NCI-H2171 (cell line): ENCODE results near the gene EFTUD2.
A peak's percentile ranks its signal among the peaks of the same experiment; 100 is the strongest.

Experiments
- DNase-seq: peaks from one replicate; lab custom pipeline; 2025; lab: John Stamatoyannopoulos, UW

EFTUD2 gene

DNA sequence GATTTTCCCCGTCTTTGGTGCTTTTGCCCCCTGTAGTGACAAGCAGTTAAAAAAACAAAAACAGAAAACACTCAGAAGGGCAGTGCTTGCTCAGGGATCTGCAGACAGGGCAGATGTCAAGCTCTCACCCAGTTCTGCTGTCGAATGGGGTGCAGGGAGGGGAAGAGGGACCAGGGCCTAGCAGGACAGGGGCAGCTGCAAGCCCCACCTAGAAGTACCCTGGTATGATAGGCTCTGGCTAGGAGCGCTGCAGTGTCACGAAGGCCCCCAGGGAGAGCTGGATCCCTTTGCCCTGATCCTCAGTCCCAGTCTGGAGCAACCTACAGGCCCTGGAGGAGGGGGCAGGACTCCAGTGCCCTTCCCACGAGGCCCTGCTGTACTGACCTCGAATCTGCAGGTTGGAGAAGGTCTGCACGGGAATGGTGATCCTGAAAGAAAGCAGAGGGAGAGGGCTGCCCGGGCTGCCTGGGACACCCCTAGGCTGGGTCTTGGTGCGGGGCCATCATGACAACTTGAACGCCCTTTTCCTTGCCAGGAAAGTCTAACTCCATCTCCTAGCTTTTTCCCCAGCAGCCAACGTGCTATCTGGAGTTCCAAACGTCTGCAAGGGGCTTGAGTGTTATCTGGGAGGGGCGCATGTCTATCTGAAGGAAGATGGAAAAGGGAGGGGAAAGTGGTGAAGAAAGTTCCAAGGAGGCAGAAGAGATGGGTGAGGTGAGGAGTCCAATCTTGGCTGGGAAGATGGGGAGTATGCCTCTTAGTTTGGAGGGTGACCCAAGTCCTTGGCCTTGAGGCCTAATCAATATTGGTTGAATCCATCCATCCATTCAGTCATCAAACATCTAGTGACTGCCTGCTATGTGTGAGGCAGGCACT is 11.2 kb upstream of the EFTUD2 start:
- no peak for DNase-seq

DNA sequence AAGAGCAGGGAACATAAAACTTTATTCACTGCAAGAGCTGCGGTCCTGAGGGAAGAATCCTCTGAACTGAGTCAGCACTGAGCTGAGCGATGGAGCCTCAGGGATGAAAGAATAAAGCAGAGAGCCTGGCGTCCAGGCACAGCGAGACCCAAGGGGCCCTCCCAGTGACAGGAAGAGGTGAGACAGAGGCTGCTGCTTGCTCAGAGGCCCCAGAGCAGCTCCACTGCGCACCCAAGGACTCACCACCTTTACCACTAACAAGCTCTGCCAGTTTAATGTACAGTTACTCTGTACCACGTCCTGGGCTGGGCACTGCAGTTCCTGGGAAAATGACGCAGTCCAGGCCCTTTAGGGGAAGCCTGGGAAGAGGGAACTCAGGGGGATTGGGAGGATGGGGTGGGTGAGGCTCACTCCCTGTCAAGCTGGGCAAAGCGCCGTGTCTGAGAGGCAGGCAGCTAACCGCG is 10.5 kb upstream of the EFTUD2 start:
- no peak for DNase-seq

DNA sequence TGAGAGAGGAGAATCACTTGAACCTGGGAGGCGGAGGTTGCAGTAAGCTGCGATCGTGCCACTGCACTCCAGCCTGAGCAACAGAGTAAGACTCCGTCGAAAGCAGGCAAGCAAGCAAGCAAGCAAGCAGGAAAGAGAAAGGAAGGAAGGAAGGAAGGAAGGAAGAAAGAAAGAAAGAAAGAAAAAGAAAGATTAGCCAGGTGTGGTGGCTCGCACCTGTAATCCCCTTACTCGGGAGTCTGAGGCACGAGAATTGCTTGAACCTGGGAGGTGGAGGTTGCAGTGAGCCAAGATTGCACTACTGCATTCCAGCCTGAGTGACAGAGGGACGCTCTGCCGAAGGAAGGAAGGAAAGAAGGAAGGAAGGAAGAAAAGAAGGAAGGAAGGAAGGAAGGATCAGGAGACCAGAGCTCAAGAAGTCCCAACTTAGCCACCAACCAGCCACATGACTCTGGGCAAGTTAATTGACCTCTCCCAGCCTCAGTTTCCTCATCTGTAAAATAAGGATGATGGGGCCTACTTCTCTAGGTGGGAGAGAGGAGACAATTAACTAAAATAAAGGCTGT is 9.6 kb upstream of the EFTUD2 start:
- DNase-seq: no peak

DNA sequence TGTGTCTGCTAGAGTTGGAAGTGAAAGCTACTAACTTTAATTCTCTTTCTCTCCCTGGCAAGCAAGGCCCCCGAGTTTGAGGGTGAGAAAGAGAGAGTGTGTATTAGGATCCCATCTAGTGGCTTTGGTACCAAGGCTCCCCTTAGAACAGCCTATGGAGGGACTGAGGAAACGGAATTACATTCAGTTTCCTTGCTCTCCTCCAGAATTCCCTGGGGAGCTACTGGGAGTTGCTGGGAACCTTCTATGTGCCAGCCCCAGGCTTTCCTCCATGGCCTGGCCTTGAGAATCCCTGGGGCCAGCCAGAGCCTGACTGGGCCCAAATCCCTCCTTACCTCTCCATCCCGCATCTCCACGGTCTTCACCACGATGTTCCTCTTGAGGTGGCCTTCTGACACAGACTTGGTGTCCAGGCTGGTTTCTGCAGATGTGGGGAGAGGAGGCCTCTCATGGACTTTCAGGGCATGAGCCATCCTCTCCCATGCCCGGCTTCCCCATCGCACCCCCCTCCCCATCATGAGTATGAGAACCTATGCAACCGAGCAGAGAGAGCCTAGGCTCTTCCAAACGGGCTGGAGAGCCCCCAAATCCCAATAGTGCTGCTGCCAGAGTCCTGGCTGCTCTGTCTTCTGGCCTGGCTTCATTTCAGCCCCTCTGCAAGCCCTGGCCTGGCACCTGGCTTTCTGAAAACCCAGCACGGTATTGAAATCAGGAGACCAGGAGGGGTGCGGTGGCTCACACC is 8.7 kb upstream of the EFTUD2 start:
- no peak for DNase-seq

DNA sequence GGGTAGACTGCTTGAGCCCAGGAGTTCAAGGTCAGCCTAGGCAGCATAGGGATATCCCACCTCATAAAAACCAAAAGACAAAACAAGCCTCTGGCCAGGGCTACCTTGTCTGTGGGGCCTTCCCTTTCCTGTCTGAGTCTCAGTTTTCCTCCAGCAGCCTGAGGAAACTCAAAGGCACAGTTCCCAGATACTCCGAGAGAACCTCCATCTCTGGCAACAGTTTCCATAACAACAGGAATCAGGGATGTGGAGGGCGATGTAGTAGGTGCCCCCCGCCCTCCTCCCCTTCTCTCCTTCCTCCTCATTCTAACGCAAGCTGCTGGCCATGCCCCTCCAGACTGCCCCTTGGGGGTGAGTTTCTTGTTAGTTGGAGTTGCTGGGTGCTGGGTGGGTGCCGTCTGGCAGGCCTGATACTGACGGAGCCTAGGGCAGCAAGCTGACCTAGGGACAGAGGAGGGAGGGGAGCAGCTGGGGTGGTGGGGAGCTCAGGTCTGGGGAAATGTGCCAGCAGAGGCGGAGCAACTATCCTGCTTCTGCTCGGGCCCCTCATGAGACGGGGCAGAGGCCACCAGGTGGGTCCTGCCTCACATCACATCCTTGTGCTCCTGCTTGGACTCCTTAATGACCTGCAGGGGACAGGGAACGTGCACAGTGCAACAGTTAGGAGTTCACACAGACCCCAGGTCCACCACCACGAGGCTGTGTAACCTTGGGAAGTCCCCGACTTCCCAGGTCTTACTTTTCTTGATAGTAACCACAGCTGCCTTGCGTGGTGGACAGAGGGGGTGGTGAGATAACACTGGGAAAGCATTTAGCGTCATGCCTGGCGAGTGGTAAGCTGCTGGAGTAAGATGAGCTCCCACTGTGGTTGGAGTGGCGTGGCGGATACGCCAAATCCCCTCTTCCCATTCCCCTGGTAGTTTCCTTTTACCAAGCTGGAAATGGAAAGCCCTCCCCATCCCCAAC is 7.8 kb upstream of the EFTUD2 start:
- DNase-seq: no peak

DNA sequence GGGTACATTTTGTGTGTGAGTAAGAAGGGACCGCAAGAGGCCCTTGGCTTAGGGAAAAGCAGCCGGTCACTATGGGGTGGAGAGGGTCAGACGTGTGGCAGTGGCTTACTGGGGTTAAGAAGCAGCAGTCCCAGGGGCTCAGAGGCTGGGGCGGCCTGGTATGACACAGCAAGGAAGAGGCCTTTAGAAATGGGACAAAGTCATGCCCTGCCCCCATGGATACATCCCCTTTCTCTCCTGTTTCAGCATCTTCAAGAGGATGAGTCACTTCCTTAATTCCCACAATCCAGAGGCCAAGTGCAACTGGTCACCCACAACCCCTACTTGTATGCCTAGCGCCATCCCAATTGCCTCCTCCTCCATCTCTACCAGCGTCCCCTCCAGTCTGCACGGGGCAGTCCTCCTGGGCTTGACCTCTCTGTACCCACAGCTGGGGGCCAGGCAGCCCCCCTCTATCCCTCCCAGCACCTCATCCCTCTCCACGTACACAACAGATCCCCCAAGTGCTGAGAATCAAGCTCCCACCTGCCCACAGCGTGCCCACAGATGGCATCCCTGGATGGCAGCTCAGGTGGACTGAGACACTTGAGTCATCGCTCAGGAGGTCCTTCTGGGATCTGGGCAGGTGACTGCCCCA is 6.9 kb upstream of the EFTUD2 start:
- DNase-seq: no peak

DNA sequence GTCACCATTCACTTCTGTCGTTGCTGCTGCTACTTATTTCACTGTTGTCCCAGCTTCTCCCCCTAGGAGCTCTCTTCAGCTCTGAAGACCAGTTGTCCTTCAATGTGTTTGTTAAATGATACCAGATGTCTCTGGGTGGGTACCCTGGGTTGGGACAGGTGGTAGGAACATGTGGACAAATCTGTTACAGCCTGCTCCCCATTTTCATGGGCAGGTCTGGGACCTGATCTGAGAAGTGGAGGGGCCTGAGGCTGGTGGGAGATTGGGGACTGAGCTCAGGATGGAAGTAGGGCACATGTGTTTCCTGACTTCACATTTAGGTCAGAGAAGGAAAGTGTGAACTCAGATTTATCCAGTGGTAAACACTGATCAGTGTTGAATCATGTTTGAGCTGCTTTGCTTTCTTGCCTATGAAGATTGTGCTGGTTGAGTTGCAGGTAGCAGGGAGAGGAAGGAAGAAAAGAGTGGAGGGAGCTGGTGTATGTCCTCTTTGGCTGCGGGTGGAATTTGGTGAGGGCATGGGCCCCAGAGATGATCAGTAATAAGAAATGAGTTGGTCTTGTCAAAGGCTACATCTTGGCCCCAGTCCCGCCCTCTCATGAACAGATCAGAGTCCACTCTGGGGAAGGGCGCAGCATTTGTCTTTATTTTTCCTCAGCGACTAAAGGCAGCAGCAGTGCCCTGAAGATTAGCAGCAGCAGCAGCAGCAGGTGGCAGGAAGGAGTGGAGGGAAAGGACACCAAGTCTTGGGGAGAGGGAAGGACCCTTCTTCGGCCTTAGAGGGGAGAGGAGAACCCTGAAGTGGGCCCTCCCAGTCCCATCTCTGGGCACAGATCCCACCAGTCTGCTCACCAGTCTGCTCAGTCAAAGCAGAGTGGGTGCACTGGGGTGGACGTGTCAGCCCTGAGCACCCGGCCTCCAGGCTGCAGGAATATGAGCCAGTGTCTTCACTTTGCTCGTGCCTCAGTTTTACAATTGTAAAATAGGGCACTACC is 6.1 kb upstream of the EFTUD2 start:
- no peak for DNase-seq

DNA sequence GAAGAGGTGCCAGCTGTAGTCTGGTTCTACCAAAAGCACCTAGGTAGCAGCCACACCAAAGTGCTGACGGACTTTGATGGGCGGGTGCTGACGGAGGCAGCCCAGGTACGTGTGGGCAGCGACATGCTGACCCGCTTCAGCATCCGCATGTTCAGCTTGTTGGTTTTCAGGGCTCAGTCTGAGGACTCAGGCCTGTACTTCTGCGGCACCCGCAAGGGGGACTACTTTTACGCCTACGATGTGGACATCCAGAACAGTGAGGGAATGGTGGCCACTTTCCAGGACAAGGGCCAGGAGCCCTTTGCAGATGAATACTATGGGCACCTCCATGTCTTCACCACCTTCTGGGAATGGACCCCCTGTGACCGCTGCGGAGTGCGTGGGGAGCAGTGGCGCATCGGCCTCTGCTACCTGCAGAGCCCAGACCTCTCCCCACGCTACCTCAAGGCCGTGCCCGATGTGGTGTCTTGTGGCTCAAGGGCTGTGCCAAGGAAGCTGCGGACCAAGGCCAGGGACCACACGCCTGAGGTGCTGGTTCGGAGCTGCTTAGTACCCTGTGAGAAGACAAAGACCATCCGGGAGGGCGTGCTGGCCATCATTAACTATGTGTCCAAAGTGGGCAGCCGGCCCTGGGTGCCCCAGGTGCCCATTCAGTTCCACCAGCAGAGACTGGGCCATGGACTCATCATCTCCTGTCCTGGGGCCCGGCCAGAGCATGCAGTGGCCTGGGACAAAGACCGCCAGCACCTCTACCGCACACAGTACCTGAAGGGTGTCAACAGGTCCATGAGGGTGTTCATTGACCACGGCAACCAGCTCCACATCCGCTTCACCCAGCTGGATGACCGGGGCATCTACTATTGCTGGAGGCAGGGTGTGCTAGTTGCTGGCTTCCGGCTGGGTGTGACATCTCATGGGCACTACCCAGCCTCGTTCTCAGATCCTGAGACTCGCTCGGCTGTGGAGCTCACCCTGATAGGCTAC is 5.0 kb upstream of the EFTUD2 start:
- DNase-seq: no peak

DNA sequence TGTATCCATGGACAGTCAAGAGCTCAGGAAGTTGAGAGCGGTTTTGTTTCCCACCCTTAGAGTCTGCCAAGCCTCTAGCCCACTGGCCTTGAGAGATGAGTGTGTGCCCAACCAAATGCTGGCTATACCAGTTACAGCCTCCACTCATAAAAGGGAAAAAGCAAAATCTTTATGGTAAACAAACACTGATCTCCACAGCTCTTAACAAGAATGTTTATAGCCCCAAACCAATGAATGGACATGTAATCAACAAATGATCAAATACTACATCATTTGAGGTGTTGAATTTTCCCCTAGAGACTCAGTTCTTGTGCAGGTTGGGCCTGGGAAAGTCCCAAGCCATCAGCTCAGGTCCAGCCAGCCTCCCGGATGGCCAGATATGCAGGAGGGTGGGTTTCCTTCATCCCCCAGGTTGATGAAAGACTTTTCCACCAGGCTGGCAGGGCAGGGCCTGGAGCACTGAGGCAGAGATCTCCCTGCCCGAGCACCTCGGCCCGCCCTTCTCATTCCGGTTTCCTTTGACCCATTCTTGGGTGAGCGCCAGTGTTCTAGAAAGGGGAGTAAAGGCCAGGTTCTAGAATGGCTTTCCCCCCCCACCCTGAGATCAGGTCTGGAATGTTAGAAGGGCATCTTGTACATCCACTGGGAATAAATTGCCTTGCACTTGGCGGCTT is 3.9 kb upstream of the EFTUD2 start:
- DNase-seq: no peak

DNA sequence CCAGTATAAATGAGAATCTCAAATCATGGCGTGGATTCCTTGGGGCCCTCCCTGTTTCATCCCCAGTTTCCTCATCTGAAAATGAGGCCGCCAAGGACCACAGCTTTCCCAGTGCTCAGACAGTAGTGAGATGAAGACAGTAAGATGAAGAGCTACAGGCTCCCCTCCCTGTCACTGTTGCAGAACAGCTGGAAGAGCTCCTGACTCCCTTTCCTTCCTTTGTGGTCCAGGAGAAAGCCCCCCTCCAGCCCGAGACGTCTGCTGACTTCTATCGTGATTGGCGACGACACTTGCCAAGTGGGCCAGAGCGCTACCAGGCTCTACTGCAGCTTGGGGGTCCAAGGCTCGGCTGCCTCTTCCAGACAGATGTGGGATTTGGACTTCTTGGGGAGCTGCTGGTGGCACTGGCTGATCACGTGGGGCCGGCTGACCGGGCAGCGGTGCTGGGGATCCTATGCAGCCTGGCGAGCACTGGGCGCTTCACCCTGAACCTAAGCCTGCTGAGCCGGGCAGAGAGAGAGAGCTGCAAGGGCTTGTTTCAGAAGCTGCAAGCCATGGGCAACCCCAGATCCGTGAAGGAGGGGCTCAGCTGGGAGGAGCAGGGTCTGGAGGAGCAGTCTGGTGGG is 3.0 kb upstream of the EFTUD2 start:
- no peak for DNase-seq

DNA sequence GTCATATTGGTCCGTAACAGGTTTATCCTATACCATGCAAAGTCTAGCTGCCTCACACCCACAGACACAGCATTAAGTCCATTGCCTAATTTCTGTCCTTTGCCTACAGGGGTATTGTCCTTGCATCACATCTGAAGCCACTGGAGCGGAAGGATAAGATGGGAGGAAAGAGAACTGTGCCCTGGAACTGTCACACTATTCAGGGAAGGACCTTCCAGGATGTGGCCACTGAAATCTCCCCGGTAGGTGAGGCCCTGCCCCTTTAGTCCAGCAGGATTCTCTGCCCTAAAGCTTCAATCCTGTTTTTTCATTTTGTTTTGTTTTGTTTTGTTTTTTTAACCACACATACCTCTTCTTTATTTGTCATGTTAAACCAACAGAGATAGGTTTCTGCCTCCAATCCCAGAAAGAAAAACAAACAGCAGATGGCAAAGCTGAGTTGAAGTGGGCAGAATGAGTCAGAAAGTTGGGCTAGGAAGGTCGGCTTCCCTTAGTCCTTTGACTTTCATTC is 2.2 kb upstream of the EFTUD2 start:
- DNase-seq: no peak

DNA sequence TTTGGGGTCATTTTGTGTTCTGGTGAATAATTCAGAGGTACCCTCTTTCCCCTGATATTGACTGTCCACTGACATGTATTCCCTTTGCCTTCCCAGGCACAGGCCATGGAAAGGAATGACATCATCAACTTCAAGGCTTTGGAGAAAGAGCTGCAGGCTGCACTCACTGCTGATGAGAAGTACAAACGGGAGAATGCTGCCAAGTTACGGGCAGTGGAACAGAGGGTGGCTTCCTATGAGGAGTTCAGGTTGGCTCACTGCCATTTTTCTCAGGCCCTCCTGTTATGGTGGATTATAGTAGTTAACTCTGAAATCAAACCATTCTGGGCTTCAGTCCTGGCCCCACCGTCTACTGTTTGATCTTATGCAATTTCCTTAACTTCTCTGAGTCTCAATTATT is 1.6 kb upstream of the EFTUD2 start:
- peak; percentile 59 for DNase-seq

DNA sequence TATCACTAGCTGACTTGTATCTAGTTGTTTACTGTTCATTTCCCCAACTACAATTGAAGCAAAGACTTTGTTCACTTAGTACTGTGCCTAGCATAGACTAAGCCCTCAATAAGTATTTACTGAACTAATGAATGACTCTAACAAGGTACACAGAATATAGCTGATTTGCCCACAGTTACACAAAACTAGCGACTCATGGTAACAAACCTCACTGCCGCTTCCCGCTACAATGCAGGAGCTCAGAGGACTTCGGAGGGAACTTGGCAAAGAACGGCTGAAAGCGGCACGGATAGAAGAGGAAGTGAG is 524 bp downstream of the EFTUD2 start:
- no peak for DNase-seq

DNA sequence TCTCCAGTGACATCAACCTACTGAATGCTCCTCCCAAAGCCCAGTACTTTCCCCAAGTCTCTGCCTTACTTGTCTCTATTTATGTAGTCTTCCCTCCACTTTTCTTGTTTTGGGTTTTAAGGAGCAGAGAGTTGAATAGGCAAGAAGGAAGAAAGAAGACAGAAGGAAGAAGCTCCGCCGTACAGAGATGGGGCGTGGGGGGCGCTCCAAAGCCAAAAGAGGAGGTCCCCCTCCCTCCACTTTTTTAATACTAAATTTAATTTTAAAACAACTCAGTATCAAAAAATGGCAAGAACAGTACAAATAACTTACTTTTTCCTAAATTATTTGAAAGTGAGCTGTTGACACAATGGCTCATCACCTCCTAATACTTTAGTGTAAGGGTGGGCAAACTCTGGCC is 4.6 kb downstream of the EFTUD2 start:
- DNase-seq: no peak

DNA sequence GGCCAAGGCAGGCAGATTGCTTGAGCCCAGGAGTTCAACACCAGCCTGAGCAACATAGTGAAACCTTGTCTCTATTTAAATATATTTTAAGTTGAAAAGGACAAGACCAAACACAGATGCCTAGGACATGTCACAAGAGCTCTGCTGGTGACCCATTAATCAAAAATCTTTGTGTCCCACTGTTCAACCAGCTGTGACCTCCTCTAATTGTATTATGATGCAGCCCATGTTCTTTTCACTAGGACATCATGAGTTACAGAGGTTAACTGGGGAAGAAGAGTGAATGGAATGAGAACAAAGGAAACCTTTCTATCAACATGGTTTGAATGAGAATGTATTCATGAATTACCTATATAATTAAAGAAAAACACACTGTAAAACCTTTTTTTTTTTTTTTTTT is 7.0 kb downstream of the EFTUD2 start:
- DNase-seq: no peak

DNA sequence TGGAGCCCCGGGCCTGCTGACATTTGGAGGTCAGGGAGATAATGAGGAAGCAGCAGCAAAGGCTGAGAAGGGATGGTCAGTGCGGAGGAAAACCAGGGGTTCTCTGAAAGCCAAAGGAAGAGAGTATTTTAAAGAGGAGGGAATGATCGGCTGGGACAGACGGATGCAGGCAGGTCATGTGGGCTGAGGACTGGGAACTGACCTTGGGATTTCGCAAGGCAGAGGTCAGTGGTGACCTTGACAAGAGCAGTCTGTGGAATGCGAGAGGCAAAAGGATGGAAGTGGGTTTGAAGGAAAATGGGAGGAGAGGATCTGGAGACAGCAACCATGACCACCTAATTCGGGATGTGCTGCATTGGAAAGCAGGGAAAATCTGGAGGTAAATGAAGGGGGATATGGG is 10.2 kb downstream of the EFTUD2 start:
- no peak for DNase-seq
